HG02610 (cell line): ENCODE results near the gene PPM1M.
"Not testable (repeated sequence)": the region's sequence is repeated elsewhere in the genome, so short reads cannot be mapped to it uniquely, and the experiment has no call there.

Source experiments
- ATAC-seq: cut with Tn5 transposase; IDR thresholded peaks from one replicate; pipeline ENCODE4 v1.9.1; 2021; ENCODE audit warnings: mild to moderate bottlenecking, moderate library complexity; ENCODE audit not compliant: unreplicated experiment

Gene PPM1M

DNA sequence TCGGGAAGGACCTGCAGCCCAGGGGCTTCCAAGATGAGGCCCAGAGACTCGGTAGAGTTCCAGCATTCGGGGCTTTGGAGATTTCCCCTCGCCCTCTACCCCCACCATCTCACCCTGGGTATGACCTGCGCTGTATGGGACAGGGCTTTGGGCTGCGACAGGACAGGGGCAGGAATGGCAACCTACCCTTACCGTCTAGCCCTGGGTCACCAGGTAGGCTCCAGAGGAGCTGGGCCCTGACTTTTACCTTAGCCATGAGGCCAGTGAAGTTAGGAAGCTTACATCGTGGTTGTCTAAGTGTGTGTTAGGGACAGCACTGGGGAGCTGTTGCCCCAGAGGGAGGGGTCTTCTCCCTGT, 683 bp downstream of the PPM1M start:
- ATAC-seq = no peak

- no peak for ATAC-seq
Observed at GRCh38 chr3:52246728-52247408, 1.3 kb downstream of the PPM1M start.

DNA sequence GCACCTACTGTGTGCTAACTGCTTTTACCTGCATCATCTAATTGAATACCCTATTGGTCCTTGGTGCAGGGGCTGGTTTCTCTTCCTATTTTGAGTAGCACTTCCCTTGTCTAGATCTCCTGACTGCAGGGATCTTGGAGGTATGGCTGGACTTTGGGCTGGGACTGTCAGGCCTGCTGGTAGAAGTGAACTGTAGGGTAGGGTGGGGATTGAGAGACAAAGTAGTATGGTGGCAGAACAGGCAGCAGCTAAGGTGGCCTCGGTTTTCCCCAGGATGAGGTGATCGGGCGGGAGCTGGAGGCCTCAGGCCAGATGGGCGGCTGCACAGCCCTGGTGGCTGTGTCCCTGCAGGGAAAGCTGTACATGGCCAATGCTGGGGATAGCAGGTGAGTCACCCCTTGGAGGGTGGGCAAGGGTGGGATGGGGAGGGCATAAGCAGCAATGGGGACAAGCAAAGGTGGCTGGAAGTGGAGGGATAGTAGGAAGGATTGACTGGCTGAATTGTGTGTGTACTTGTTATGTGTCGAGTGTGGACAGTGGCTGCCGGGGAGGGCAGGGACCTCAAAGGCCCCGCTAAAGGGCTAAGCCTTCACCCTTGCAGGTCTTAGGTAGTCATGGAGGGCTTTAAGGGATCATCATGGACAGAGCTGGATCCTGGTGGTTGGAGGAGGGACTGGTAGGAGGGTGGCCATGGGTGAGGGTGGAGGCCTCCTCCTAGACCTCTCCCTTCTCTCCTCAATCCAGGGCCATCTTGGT, 2.0 kb downstream of the PPM1M start:
- no peak for ATAC-seq

DNA sequence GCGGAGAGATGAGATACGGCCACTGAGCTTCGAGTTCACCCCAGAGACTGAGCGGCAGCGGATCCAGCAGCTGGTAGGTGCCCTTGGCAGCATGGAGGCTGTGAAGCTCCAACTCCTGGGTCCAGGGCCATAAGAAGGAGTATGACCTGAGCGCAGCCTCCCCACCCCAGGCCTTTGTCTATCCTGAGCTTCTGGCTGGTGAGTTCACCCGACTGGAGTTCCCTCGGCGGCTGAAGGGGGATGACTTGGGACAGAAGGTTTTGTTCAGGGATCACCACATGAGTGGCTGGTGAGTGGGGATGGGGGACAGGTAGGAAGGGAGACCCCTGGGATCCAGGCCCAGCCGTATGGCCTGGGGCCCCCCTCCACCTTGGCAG, 2.6 kb downstream of the PPM1M start:
- ATAC-seq = no peak

DNA sequence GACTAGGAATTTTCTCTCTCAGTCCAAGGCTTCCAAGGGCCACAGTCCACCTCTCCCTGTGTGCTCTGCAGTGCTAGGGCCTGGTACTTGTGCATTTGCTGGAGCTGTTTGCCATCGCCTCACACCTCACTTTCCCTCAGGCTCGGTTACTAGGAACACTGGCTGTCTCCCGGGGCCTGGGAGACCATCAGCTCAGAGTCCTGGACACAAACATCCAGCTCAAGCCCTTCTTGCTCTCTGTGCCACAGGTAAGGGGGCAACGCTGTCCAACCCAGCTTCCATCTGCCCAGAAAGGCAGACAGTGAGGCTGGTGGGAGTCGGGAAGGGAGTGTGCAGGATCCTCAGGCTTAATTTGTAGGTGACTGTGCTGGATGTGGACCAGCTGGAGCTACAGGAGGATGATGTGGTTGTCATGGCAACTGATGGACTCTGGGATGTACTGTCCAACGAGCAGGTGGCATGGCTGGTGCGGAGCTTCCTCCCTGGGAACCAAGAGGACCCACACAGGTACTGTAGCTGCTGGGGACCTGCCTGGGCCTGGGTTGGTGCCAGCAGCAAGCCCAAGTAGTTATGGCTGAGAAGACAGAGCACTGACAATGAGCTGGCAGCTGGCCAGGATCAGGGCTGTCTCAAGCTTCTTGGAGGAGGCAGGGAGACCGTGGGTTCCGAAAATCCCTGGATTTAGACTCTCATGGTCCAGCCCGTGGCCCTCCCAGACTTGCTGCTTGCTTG, 3.4 kb downstream of the PPM1M start:
- no peak for ATAC-seq

DNA sequence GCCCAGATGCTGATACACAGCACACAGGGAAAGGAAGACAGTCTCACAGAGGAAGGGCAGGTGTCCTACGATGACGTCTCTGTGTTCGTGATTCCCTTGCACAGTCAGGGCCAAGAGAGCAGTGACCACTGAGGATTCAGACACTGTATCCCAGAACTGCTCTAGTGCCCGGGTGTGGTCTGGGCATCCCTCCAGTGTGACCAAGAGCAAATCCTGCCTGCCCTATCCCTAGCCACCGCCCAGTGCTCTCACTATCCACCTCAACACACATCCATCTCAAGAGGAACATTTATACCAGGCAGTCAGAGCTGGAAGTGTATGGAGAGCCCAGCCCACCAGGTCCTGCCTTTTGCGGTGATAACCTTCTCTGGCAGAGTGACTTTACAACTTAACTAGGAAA, 4.1 kb downstream of the PPM1M start:
- ATAC-seq = no peak

GRCh38 chr3:52250122-52250521, 4.6 kb downstream of the PPM1M start:
- no peak for ATAC-seq

DNA sequence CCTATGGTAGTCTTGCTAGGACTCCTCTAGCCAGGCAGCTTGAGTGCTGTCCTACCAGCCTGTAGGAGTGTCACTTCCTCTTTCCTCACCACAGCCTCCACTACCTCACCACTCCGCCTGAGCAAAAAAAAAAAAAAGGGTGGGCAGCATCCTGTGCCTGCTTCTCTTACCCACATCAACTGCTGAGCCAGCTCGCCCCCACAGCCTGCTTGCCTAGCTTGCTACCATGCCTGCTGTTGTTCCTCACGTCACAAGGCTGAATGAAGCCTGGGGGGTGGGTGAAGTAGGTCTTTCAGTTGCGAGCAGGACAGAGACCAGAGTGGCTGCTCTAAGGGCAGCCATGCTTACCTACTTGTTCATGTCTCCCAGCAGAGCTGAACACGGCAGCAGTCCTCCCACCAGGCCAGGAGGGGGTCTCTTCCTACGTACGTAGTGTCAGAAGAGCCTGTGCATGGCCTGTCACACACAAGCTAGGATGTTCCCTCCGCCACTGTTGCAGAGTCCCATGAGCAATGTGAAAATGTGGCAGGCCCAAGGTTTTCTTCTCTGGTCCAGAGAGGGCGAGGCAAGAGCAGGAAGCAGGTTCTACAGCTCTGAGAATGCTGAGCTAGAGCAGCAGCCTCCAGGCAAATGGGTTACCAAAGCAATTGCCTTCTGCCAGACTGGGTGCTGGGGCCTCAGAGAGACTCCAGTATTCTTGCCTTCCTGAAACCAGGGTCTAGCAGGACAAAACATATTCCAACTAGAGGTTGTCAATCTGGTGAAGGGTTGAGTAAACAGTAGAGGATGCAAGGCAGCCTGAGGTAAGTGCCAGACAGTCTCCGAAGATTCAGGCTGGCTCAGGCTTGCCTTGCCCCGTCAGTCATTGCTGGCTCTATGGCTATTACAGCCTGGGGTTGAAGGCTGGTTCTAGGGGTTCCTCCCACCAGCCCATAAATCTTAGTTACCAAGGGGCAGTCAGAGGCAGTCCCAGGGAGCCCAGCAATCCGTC, 8.1 kb downstream of the PPM1M start:
- peak; percentile 87 for ATAC-seq

DNA sequence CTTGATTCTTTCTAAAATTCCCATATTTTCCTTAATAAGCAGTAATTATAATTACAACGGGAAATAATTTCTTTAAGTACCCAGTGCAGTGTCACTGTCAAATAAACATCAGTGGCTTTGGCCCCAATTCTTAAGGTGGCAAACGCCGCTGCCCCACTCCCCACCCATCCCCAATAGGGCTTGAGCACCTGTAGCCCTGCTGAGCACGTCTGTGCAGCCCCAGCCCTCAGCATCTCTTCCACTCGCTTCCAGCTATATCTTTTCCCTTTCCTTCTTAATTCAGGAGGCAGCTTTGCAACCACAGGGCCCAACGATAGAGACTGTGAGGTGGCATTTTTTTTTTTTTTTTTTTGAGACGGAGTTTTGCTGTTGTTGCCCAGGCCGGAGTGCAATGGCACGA, 9.0 kb downstream of the PPM1M start:
- ATAC-seq = no peak

- ATAC-seq = no peak
Observed at GRCh38 chr3:52256159-52256558, 10.6 kb downstream of the PPM1M start.

DNA sequence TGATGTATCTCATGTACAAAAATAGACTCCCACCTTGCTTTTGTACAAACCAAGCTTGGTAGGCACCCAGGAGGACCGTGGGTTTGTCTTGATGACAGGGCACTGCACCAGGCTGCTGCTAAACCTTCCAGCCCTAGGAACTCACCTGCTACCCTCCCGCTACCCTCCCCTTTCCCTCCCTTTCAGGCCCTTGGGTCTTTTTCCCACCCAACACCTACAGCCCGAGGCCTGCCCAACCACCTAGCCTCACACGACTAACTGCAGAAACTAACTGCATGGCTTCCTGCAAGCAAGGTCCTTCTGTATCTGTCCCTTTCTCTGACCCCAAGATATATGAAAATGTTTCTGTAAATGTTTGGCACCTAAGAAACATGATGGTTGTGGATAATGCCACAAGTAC, 11.1 kb downstream of the PPM1M start:
- ATAC-seq = no peak

DNA sequence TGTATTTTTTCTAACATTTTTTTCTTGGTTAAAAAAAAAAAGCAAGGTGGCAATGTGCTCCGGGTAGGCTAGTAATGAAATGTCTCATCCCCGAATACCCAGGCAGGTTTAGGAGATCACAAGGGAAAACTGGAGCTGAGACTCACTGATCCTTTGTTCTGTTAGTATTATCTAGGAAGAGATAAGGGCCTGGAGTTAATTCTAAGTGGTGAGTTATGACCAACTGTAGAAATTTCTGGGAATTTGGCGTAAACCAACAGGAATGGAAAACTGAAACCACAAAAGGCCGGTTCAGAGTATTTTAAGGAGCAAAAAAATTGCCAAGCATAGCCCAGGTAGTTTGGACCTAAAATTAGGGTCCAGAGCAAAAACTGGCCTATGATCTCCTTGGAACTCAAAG, 12.4 kb downstream of the PPM1M start:
- no peak for ATAC-seq

- ATAC-seq = no peak
Observed at GRCh38 chr3:52259035-52259434, 13.5 kb downstream of the PPM1M start.

GRCh38 chr3:52259448-52259847, 13.9 kb downstream of the PPM1M start:
- no peak for ATAC-seq

DNA sequence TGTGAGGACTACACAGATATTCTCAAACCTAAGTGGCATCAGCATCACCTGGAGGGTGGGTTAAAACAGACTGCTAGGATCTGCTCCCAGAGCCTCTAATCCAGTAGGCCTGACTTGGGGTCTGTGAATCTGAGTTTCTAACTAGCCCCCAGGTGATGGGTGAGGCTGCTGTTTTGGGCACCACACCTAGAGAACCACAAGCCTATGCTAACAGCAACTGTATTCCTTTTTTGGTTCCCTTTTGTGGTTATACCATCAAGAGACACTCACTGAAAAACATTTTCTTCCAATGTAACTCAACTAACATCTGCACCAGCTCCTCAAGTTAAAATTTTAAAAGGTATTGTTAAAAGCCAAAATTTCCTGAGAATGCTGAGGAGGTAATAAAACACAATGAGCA, 16.9 kb downstream of the PPM1M start:
- no peak for ATAC-seq

DNA sequence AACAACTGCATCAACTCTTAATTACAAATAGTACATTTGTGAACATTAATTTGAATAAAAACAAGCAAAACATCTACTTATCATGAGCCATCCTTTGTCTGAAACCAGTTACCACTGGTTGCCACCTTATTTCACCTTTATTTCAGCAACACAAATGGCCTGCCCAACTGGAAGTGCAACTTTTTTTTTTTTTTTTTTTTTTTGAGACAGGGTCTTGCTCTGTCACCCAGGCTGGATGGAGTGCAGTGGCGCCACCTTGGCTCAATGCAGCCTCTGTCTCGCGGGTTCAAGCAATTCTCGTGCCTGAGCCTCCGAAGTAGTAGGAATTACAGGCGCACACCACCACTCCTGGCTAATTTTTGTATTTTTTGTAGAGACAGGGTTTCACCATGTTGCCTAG, 19.8 kb downstream of the PPM1M start:
- ATAC-seq = no peak

GRCh38 chr3:52268036-52268435, 22.5 kb downstream of the PPM1M start:
- no peak for ATAC-seq

GRCh38 chr3:52269776-52270175, 24.2 kb downstream of the PPM1M start:
- ATAC-seq = no peak

DNA sequence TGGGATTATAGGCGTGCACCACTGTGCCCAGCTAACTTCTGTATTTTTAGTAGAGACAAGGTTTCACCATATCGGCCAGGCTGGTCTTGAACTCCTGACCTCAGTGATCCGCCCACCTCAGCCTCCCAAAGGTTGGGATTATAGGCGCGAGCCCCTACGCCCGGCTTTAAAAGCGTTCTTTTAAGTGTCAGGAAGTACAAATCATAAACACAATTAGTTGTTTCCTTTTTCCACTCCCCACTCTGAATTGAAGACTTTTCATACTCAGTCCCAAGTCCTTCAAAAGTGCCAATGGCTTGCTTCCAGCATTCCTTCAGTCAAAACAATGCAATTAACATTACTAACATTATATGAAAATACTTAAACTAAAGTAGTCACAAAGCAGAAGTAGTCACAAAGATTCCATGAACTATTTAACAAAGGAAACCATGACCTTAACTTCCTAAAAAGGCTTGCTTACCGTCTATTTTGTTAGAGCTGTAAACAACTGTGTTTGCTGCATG, 24.7 kb downstream of the PPM1M start:
- no peak for ATAC-seq

- not testable (repeated sequence) for ATAC-seq
Observed at GRCh38 chr3:52272172-52272571, 26.6 kb downstream of the PPM1M start.

DNA sequence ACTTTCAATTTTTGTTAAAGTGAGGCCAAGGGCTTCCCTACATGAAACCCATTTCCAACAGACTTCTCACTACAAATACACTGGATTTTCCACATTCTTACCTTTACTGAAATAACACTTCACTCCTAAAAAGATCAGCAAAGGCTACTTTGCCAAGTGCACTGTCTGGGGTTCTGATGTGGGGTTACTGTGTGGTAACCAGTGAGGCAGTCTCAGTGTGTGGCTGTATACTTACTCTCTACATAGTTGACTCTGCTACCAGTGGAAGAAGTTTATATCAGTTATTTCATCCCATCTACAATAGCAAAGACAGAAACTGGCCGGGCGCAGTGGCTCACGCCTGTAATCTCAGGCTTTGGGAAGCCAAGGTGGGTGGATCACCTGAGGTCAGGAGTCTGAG, 27.3 kb downstream of the PPM1M start:
- ATAC-seq = no peak
